Liver (tissue), 9 donors: Measurements from ENCODE around the gene UPK3B. TPM values are rescaled to one million over a fixed set of nuclear protein-coding genes. Genes with fewer than 3 reads are reported as not detected.
"Not testable (repeated sequence)": the region's sequence is repeated elsewhere in the genome, so short reads cannot be mapped to it uniquely, and the experiment has no call there.

Source experiments
- DNase-seq: peaks from one replicate; pipeline ENCODE4 v3.0.0-alpha.2; 2017; ENCODE audit warnings: low spot score
- H3K27ac ChIP-seq, 2 donors: one replicate each; pipeline ENCODE4 v1.7.0; 2013; ENCODE audit warnings: inconsistent platforms in 2 of 2, low read length in 2 of 2, control low read depth in 1 of 2, low read depth in 1 of 2, mild to moderate bottlenecking in 1 of 2
- H3K27me3 ChIP-seq, 4 donors: one replicate each; pipeline versions ENCODE4 v1.6.1 to v1.7.0; 2013; ENCODE audit warnings: low read length in 3 of 4, inconsistent platforms in 1 of 4, mild to moderate bottlenecking in 1 of 4, moderate library complexity in 1 of 4; ENCODE audit not compliant: control insufficient read depth in 4 of 4, insufficient read depth in 4 of 4
- H3K36me3 ChIP-seq, 4 donors: one replicate each; pipeline versions ENCODE4 v1.6.1 to v1.7.0; 2013; ENCODE audit warnings: low read length in 3 of 4, mild to moderate bottlenecking in 3 of 4, low read depth in 1 of 4, moderate library complexity in 1 of 4; ENCODE audit not compliant: control insufficient read depth in 4 of 4, insufficient read depth in 3 of 4
- H3K4me1 ChIP-seq, 4 donors: one replicate each; pipeline versions ENCODE4 v1.6.1 to v1.7.0; 2013; ENCODE audit warnings: low read length in 3 of 4, mild to moderate bottlenecking in 3 of 4, moderate library complexity in 1 of 4; ENCODE audit not compliant: control insufficient read depth in 4 of 4, insufficient read depth in 4 of 4
- H3K4me3 ChIP-seq, 3 donors: one replicate each; pipeline versions ENCODE4 v1.6.1 to v1.7.0; 2013; ENCODE audit warnings: low read length in 3 of 3, control low read depth in 1 of 3, low read depth in 1 of 3, mild to moderate bottlenecking in 1 of 3
- H3K9ac ChIP-seq, 2 donors: one replicate each; pipeline ENCODE4 v1.7.0; 2013; ENCODE audit warnings: low read length in 2 of 2, mild to moderate bottlenecking in 2 of 2, moderate library complexity in 2 of 2, control low read depth in 1 of 2, low read depth in 1 of 2
- H3K9me3 ChIP-seq, 4 donors: one replicate each; pipeline versions ENCODE4 v1.6.1 to v1.7.0; 2013; ENCODE audit warnings: low read length in 3 of 4; ENCODE audit not compliant: control insufficient read depth in 4 of 4
- WGBS: extraction: QIAGEN DNeasy Blood & Tissue Kit; methylation state at CpG from one replicate; pipeline ENCODE4 v1.1.7; 2013; 5-methylcytosine and 5-hydroxymethylcytosine counted together
- polyA plus RNA-seq, 2 donors: library from polyadenylated mRNA; stranded (reverse) in 1 of 2; unstranded in 1 of 2; fragments of 200-250 nt in 1 of 2; fragments of >200 nt in 1 of 2; fragmentation: Nextera tagmentation in 1 of 2; extraction: Ambion mirVana in 1 of 2; gene quantifications; one replicate each; pipeline versions ENCODE4 v1.2.1 to v1.2.3, GENCODE V29; 2013 to 2015
- total RNA-seq, 2 donors: library from RNA; depleted of rRNA; stranded (reverse); fragments of >200 nt; gene quantifications; one replicate each; pipeline ENCODE4 v1.2.3, GENCODE V29; 2014
- donor health status: healthy.
- donor health status: healthy.
- donor health status: healthy.
- donor health status: healthy.
- donor health status: healthy.

The UPK3B gene
- total and polyA plus RNA-seq, 4 donors: 0.08 to 0.42 (median 0.35) TPM

DNA sequence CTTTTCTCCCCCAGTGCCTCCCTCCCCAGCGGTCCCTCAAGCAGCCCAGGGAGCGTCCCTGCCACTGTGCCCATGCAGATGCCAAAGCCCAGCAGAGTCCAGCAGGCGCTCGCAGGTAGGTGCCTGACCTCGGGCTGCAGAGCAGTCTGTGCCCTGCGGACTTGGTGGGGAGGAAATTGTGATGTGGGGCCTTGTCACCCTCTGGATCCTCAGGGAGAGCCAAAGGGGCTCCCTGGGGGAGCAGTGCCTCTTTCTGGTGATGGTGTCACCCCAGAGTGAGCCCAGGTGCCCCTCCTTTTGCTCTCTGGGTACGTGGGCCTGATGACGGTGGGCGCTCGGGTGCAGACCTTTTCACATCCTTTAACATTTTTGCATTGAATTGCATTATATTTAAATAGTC, 18.2 kb upstream of the UPK3B start:
- not testable (repeated sequence) for H3K4me1 ChIP-seq, H3K4me3 ChIP-seq, H3K27me3 ChIP-seq, H3K9ac ChIP-seq, DNase-seq, H3K36me3 ChIP-seq, H3K9me3 ChIP-seq, H3K27ac ChIP-seq
- 99% methylated on average over 4 of the region's 10 CpGs for WGBS

DNA sequence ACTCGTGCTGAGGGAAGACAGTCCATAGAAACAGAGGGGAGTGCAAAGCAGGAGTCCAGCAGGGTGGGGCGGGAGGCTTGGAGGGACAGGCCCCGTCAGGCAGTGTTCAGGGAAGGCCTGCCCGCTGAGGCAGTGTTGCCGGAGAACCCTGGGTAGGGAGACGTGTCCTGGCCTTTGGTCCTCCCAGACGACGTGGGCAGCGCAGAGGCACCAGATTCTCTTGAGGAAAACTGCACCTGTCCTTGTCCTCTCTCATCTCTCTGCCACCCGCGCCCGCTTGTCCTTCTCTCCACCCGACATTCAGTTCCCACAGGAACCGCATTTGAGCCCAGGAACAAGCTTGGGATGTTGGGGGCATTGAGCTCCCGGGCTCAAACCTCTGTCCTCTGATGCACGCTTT, 14.6 kb upstream of the UPK3B start:
- not testable (repeated sequence) for H3K27ac ChIP-seq, H3K4me3 ChIP-seq, H3K9ac ChIP-seq, H3K4me1 ChIP-seq, H3K9me3 ChIP-seq, H3K36me3 ChIP-seq, DNase-seq, H3K27me3 ChIP-seq
- WGBS: 91% methylated on average over 16 of the region's 16 CpGs

DNA sequence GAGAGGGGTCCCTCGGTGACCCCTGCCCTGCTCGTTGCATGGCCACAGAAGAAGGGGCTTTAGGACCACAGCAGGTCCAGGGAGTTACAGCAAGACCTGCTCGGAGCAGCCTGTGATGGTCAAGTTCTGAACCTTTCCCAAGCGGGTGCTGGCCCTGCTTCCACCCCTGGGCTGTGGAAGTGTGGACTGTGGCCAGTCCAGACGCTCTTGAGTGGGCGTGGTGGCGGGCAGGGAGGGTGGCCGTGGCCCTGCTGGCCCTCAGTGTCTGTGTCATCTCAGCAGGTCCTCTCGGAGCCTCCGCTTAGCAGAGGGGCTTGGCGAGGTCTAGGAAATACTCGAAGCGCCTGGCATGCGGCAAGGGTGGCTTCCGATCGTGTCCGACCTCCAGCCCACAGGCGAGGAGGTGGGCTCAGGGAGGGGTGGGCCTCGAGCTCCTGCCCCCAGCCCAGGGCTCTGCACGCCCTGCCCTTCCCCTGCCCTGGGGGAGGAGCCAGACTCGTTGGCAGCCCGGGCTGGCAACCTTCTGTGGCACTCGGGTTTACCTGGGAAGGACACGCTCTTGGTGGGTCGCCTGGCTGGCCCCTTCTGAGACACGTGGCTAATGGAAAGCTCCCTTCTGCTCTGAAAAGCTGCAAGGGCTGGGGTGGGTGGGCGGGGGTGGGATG, 12.3 kb upstream of the UPK3B start:
- WGBS: 84% methylated on average over 13 of the region's 27 CpGs
- H3K4me3 ChIP-seq, H3K4me1 ChIP-seq, H3K9ac ChIP-seq, H3K27me3 ChIP-seq, H3K9me3 ChIP-seq, H3K36me3 ChIP-seq, DNase-seq, H3K27ac ChIP-seq: not testable (repeated sequence)

DNA sequence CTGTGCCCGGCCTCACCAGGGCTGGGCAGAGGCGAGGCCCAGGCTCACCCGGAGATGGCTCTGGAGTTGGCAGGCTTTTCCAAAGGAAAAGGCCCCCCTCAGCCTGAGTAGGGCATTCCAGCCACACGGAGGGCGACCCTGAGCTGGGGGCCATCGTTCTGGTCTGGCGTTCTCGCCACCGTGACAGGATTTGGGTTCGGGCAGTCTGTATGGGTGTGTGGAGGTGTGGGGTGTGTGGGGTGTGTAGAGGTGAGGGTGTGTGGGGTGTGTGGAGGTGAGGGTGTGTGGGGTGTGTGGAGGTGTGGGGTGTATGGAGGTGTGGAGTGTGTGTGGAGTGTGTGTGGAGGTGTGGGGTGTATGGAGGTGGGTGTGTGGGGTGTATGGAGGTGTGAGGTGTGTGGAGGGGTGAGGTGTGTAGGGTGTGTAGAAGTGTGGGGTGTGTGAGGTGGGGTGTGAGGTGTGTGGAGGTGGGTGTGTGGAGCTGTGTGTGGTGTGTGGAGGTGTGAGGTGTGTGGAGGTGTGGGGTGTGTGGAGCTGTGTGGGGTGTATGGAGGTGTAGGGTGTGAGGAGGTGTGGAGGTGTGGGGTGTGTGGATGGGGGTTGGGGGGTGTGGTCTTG, 11.7 kb upstream of the UPK3B start:
- not testable (repeated sequence) for H3K4me3 ChIP-seq, H3K27ac ChIP-seq, H3K9me3 ChIP-seq, H3K9ac ChIP-seq, H3K27me3 ChIP-seq, DNase-seq, H3K36me3 ChIP-seq, H3K4me1 ChIP-seq
- WGBS: 97% methylated on average over 7 of the region's 10 CpGs

DNA sequence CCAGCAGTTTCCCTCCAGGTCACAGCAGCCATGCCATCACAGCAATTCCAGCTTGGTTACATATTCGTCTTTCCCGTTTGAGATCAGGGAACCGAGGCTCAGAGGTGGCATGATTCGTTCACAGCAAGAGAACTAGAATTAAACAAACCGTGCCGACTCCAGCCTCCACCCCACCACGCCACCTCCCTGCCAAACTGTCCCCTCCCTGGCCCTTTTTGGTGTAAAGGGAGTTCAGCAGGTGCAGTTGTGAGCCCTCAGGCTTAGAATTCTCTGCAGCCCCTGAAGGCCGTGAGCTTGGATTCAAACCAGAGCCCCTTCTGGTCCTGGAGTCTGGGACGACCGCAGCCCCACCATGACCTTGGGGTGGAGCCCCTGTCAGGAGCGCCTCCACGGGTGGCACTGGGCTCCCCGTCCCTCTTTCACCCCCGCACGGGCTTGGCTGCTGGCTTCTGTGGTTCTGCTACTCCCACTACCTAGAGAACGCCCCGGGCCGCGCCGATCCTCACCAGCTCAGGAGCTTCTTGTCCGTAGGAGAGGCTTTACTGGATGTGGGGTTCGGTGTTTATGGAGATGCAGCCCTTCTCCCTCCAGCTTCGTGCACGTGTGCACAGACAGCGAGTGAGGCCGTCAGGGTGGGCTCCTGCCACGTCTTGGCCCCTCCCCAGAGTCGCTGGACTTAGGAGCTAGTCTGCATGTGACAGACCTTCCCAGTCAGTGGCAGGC, 11.0 kb upstream of the UPK3B start:
- H3K9me3 ChIP-seq, H3K36me3 ChIP-seq, DNase-seq, H3K4me3 ChIP-seq, H3K27ac ChIP-seq, H3K4me1 ChIP-seq, H3K27me3 ChIP-seq, H3K9ac ChIP-seq: not testable (repeated sequence)
- 87% methylated on average over 16 of the region's 28 CpGs for WGBS

DNA sequence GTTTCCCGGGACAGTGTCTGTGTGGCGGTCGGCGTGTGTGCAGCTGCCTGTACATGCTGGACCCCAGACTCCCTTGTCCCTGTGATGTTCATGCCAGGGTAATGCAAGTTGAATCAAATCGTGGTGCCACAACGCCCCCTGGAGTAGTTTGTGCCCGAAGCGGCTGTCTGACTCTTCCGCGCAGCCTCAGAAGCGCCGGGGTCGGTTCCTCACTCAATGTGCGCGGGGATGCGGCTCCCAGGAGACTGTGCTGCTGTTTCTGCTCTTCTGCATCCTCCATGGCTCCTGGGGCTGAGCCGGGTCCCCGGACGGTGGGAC, 10.5 kb upstream of the UPK3B start:
- H3K4me1 ChIP-seq, H3K9ac ChIP-seq, H3K27me3 ChIP-seq, H3K27ac ChIP-seq, H3K4me3 ChIP-seq, H3K9me3 ChIP-seq, H3K36me3 ChIP-seq, DNase-seq: not testable (repeated sequence)
- WGBS: 81% methylated on average over 5 of the region's 19 CpGs

DNA sequence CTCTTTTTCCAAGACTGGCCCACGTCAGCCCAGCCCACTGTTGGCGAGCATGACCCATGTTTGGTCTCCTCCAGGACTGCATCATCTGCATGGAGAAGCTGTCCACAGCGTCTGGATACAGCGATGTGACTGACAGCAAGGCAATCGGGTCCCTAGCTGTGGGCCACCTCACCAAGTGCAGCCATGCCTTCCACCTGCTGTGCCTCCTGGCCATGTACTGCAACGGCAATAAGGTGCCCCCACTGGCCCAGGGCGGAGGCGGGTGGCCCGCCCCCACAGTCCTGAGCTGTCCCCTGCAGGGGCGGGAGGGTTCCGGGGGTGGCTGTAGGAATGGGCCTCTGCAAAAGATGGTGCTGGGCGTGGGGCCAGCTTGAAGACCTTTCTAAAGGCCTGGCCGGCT, 8.1 kb upstream of the UPK3B start:
- H3K27me3 ChIP-seq, H3K4me3 ChIP-seq, H3K27ac ChIP-seq, H3K9ac ChIP-seq, DNase-seq, H3K9me3 ChIP-seq, H3K4me1 ChIP-seq: not testable (repeated sequence)
- peaks cover 3 to 17% (median 7%) of the 10 kb centered on the region in 4 donors for H3K36me3 ChIP-seq
- WGBS: 85% methylated on average over 13 of the region's 13 CpGs

DNA sequence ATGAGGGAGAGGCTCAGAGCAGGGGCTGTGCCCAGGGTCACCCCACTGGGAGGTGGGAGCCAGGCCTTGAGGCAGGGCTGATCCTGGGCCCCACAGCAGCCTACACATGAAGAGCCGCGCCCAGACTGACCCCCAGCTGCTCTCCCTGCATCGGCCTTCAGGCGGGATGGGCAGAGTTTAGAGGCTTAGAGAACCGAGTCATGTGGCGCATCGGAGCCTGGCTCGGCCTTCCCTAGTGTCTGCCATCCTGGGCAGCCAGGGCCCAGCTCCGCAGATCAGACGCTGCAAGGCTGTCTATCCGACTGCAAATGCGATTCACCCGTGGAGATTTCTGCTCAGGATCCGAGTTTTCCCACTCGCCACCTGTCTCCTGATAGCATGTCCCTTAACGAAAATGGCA, 7.5 kb upstream of the UPK3B start:
- not testable (repeated sequence) for H3K9ac ChIP-seq, H3K9me3 ChIP-seq, H3K4me1 ChIP-seq, DNase-seq, H3K27me3 ChIP-seq, H3K4me3 ChIP-seq, H3K27ac ChIP-seq
- 96% methylated on average over 16 of the region's 16 CpGs for WGBS
- peaks cover 3 to 17% (median 7%) of the 10 kb centered on the region in 4 donors for H3K36me3 ChIP-seq
